H1 (cell line): ENCODE measurements around the gene KCNRG. TPM values are rescaled to one million over a fixed set of nuclear protein-coding genes. Genes with fewer than 3 reads are reported as not detected.

Experiments used
- CTCF ChIA-PET: fragments of 300-600 bp; sonication (Branson Sonifier 250); formaldehyde crosslinking; loops from one replicate; lab custom pipeline; 2021; ENCODE audit not compliant: partially characterized antibody; lab: Charles Lee
- POLR2A ChIA-PET: fragments of 300-600 bp; sonication (Branson Sonifier 250); formaldehyde crosslinking; loops from one replicate; lab custom pipeline; 2021; ENCODE audit warnings: inconsistent platforms; ENCODE audit not compliant: partially characterized antibody; lab: Charles Lee
- DNase-seq, 2 experiments: peaks; one replicate each; pipeline versions ENCODE4 v3.0.0 to v3.0.0-alpha.2; 2010 to 2022; ENCODE audit warnings: low spot score in 2 of 2, low read depth in 1 of 2, mixed read lengths in 1 of 2
- FAIRE-seq: peaks from 2 replicates; lab custom pipeline; 2011; peaks lifted over from hg19 to GRCh38; lab: Jason Lieb, UNC
- H2AFZ ChIP-seq: 2 replicates; pipeline ENCODE4 v1.8.1; 2012; ENCODE audit warnings: low read length, inconsistent platforms
- H2AK5ac ChIP-seq: 2 replicates; pipeline ENCODE4 v1.6.1; 2013; ENCODE audit warnings: low read depth, low read length
- H2BK120ac ChIP-seq: replicated peaks from 2 replicates; pipeline ENCODE3; 2013; ENCODE audit warnings: low read depth, low read length, inconsistent platforms
- H2BK12ac ChIP-seq: 2 replicates; pipeline ENCODE4 v1.6.1; 2013; ENCODE audit warnings: low read depth, low read length
- H2BK15ac ChIP-seq: 2 replicates; pipeline ENCODE4 v1.6.1; 2013; ENCODE audit warnings: low read length
- H2BK20ac ChIP-seq: 2 replicates; pipeline ENCODE4 v1.6.1; 2013; ENCODE audit warnings: low read length
- H2BK5ac ChIP-seq: 2 replicates; pipeline ENCODE4 v1.6.1; 2013; ENCODE audit warnings: low read depth, low read length
- H3K14ac ChIP-seq: 2 replicates; pipeline ENCODE4 v1.6.1; 2013; ENCODE audit warnings: inconsistent platforms; ENCODE audit not compliant: insufficient read length
- H3K18ac ChIP-seq: 2 replicates; pipeline ENCODE4 v1.6.1; 2013; ENCODE audit warnings: low read length; ENCODE audit errors: extremely low read depth
- H3K23ac ChIP-seq: 2 replicates; pipeline ENCODE4 v1.6.1; 2013; ENCODE audit warnings: inconsistent platforms; ENCODE audit not compliant: insufficient read length
- H3K23me2 ChIP-seq: 2 replicates; pipeline ENCODE4 v1.6.1; 2013; ENCODE audit warnings: low read depth, low read length
- H3K27ac ChIP-seq: 2 replicates; pipeline ENCODE4 v1.6.1; 2011; ENCODE audit warnings: low read depth, low read length, inconsistent platforms
- H3K27me3 ChIP-seq, 4 experiments: replicated peaks in 1 of 4; 1 replicate in 1 of 4; 2 replicates in 3 of 4; pipeline versions ENCODE4 v1.6.1 to v1.8.1; 2011 to 2013; ENCODE audit warnings: low read length in 3 of 4, mild to moderate bottlenecking in 3 of 4, inconsistent platforms in 2 of 4, mixed read lengths in 2 of 4, moderate library complexity in 1 of 4; ENCODE audit not compliant: control insufficient read depth in 3 of 4, insufficient read depth in 3 of 4; ENCODE audit errors: extremely low read depth in 1 of 4
- H3K36me3 ChIP-seq, 4 experiments: 2 replicates each; pipeline versions ENCODE4 v1.6.1 to v1.8.1; 2011 to 2013; ENCODE audit warnings: mild to moderate bottlenecking in 4 of 4, low read length in 3 of 4, moderate library complexity in 2 of 4, control low read depth in 1 of 4, inconsistent platforms in 1 of 4; ENCODE audit not compliant: insufficient read depth in 4 of 4, control insufficient read depth in 2 of 4
- H3K4ac ChIP-seq: replicated peaks from 2 replicates; pipeline ENCODE3; 2013; ENCODE audit warnings: low read length, low read depth, mixed read lengths, inconsistent platforms; ENCODE audit not compliant: insufficient read length
- H3K4me1 ChIP-seq, 4 experiments: replicated peaks in 1 of 4; 1 replicate in 1 of 4; 2 replicates in 3 of 4; pipeline versions ENCODE4 v1.6.1 to v1.8.1; 2011 to 2013; ENCODE audit warnings: low read length in 3 of 4, inconsistent platforms in 2 of 4, mixed read lengths in 1 of 4; ENCODE audit not compliant: insufficient read depth in 4 of 4, control insufficient read depth in 3 of 4
- H3K4me2 ChIP-seq, 2 experiments: 2 replicates each; pipeline versions ENCODE4 v1.6.1 to v1.8.1; 2011 to 2013; ENCODE audit warnings: low read depth in 2 of 2, low read length in 2 of 2, control low read depth in 1 of 2, inconsistent platforms in 1 of 2, mild to moderate bottlenecking in 1 of 2; ENCODE audit not compliant: insufficient read depth in 1 of 2
- H3K4me3 ChIP-seq, 4 experiments: fragments of 200-600, 300-600 bp in 1 of 4; sonication (generic), shearing (Covaris generic), sonication (Bioruptor Twin) in 1 of 4; 2 replicates each; pipeline versions ENCODE4 v1.5.1 to v1.8.1; 2011 to 2016; ENCODE audit warnings: low read length in 4 of 4, low read depth in 3 of 4, control low read depth in 2 of 4, inconsistent platforms in 2 of 4, mild to moderate bottlenecking in 2 of 4, mixed read lengths in 1 of 4, moderate library complexity in 1 of 4; ENCODE audit not compliant: insufficient read depth in 2 of 4; ENCODE audit errors: extremely low read depth in 1 of 4
- H3K56ac ChIP-seq: replicated peaks from 2 replicates; pipeline ENCODE3; 2013; ENCODE audit warnings: low read depth, mild to moderate bottlenecking, mixed read lengths, low read length, inconsistent platforms; ENCODE audit not compliant: insufficient read length
- H3K79me1 ChIP-seq: 2 replicates; pipeline ENCODE4 v1.6.1; 2013; ENCODE audit warnings: low read depth, low read length, control low read depth
- H3K79me2 ChIP-seq, 2 experiments: 2 replicates each; pipeline versions ENCODE4 v1.6.1 to v1.8.1; 2012 to 2013; ENCODE audit warnings: low read length in 2 of 2, mild to moderate bottlenecking in 2 of 2, inconsistent platforms in 1 of 2; ENCODE audit not compliant: insufficient read depth in 2 of 2, control insufficient read depth in 1 of 2
- H3K9ac ChIP-seq, 4 experiments: replicated peaks in 1 of 4; 1 replicate in 1 of 4; 2 replicates in 3 of 4; pipeline versions ENCODE4 v1.6.1 to v1.8.1; 2011 to 2013; ENCODE audit warnings: low read depth in 3 of 4, low read length in 3 of 4, control low read depth in 2 of 4, mild to moderate bottlenecking in 2 of 4, moderate library complexity in 2 of 4, inconsistent platforms in 1 of 4; ENCODE audit errors: extremely low read depth in 1 of 4
- H3K9me3 ChIP-seq, 2 experiments: 2 replicates each; pipeline versions ENCODE4 v1.6.1 to v1.8.1; 2012 to 2013; ENCODE audit warnings: mild to moderate bottlenecking in 2 of 2, moderate library complexity in 2 of 2, control low read depth in 1 of 2, inconsistent platforms in 1 of 2, low read depth in 1 of 2, low read length in 1 of 2, mixed read lengths in 1 of 2; ENCODE audit not compliant: insufficient read depth in 2 of 2
- H4K20me1 ChIP-seq, 2 experiments: replicated peaks in 1 of 2; 2 replicates each; pipeline versions ENCODE3 to v1.8.1; 2011 to 2013; ENCODE audit warnings: inconsistent platforms in 2 of 2, low read length in 2 of 2, mild to moderate bottlenecking in 1 of 2; ENCODE audit not compliant: insufficient read depth in 2 of 2, control insufficient read depth in 1 of 2
- H4K5ac ChIP-seq: 2 replicates; pipeline ENCODE4 v1.6.1; 2013; ENCODE audit warnings: low read length, low read depth, mixed read lengths, inconsistent platforms; ENCODE audit not compliant: insufficient read length
- H4K8ac ChIP-seq: 2 replicates; pipeline ENCODE4 v1.8.0; 2013; ENCODE audit warnings: mild to moderate bottlenecking, moderate library complexity, low read length, inconsistent platforms; ENCODE audit not compliant: insufficient read depth; ENCODE audit errors: extremely low read depth
- H4K91ac ChIP-seq: replicated peaks from 2 replicates; pipeline ENCODE3; 2013; ENCODE audit warnings: low read length, mixed read lengths, inconsistent platforms; ENCODE audit not compliant: insufficient read length
- ASH2L ChIP-seq: fragments of 200-600, 300-600 bp; sonication (generic); IDR thresholded peaks from one replicate; pipeline ENCODE4 v1.7.1; 2017; ENCODE audit warnings: low read length
- ATF3 ChIP-seq: IDR thresholded peaks from 2 replicates; pipeline ENCODE4 v1.6.1; 2011; ENCODE audit warnings: low read depth, mild to moderate bottlenecking, low read length; ENCODE audit not compliant: insufficient read depth
- BCL11A ChIP-seq, 2 experiments: IDR thresholded peaks; one replicate each; pipeline ENCODE4 v1.6.1; 2011; ENCODE audit warnings: low read depth in 2 of 2, low read length in 2 of 2, mild to moderate bottlenecking in 2 of 2
- CHD1 ChIP-seq: IDR thresholded peaks from 2 replicates; pipeline ENCODE4 v1.6.1; 2012; ENCODE audit warnings: low read depth, low read length, improper control_type of control experiment
- EGR1 ChIP-seq: IDR thresholded peaks from 2 replicates; pipeline ENCODE4 v1.6.1; 2011; ENCODE audit warnings: low read depth, low read length, borderline replicate concordance
- EZH2 ChIP-seq: fragments of 200-600 bp; sonication (generic); IDR thresholded peaks from 2 replicates; pipeline ENCODE4 v1.7.1; 2012; ENCODE audit warnings: low read depth, mild to moderate bottlenecking, moderate library complexity, low read length, inconsistent platforms; ENCODE audit not compliant: severe bottlenecking
- JUN ChIP-seq: IDR thresholded peaks from 2 replicates; pipeline ENCODE4 v1.6.1; 2011; ENCODE audit warnings: low read depth, mild to moderate bottlenecking, improper control_type of control experiment, low read length
- JUND ChIP-seq: IDR thresholded peaks from 2 replicates; pipeline ENCODE4 v1.6.1; 2011; ENCODE audit warnings: mild to moderate bottlenecking, improper control_type of control experiment, low read length
- KDM5A ChIP-seq: fragments of 200-600 bp; IDR thresholded peaks from 2 replicates; pipeline ENCODE4 v1.7.1; 2012; ENCODE audit warnings: mild to moderate bottlenecking, low read length, inconsistent platforms, mixed read lengths
- RXRA ChIP-seq: IDR thresholded peaks from 2 replicates; pipeline ENCODE4 v1.6.1; 2011; ENCODE audit warnings: low read depth, mild to moderate bottlenecking, low read length, moderate library complexity; ENCODE audit not compliant: insufficient read depth
- SP1 ChIP-seq: IDR thresholded peaks from 2 replicates; pipeline ENCODE4 v1.6.1; 2011; ENCODE audit warnings: low read depth, low read length
- TAF1 ChIP-seq: IDR thresholded peaks from 2 replicates; pipeline ENCODE4 v1.6.1; 2011; ENCODE audit warnings: mild to moderate bottlenecking, low read depth, low read length
- polyA plus RNA-seq, 7 experiments: library from polyadenylated mRNA; depleted of rRNA in 3 of 7; stranded (reverse) in 5 of 7; unstranded in 2 of 7; fragments of >200 nt in 5 of 7; fragments of 200-250 nt in 2 of 7; gene quantifications; 1 replicate in 5 of 7; 2 replicates in 1 of 7; 4 replicates in 1 of 7; pipeline versions ENCODE4 v1.2.1 to v1.2.3, GENCODE V29; 2011 to 2013; ENCODE audit warnings: missing spikeins in 2 of 7, mixed read lengths in 2 of 7
- total RNA-seq: library from RNA; stranded (reverse); fragmentation: NEBNext Ultra II Directional; extraction: Animal tissue kit (Norgen Biotek cat#: 25700); gene quantifications from 2 replicates; pipeline ENCODE4 v1.2.1, GENCODE V29; 2021

KCNRG gene
- total and polyA plus RNA-seq, 2 of the 8 experiments (the other 6 are each of a cell fraction or from before 2014, with no cell fraction given): 0.65 to 1.2 TPM

- no peak overlapping the region for H4K91ac ChIP-seq
- H4K20me1 ChIP-seq: no peaks in the 10 kb centered on the region
- no peak overlapping the region for H2BK20ac ChIP-seq
- H3K36me3 ChIP-seq: peaks cover 0 to 2% (median 0%) of the 10 kb centered on the region in 4 experiments; a peak in 1 of 8 replicates
- no peak overlapping the region for H3K4me3 ChIP-seq
- H3K23me2 ChIP-seq: peaks cover 9% of the 10 kb centered on the region
- DNase-seq: no peak
- no peak overlapping the region for H2BK5ac ChIP-seq
- ChIA-PET POLR2A (no interaction called here), CTCF (interaction anchor here (10.2 kb wide), 1 partner anchor 17 kb away, joined by 72 read pairs; no protein-coding TSS in a partner anchor)
- FAIRE-seq: no peak
- no peak overlapping the region for H3K14ac ChIP-seq
- peaks cover 0 to 2% (median 0%) of the 10 kb centered on the region in 4 experiments; a peak in 2 of 7 replicates for H3K27me3 ChIP-seq
- H2AK5ac ChIP-seq: no peak overlapping the region
- TF ChIP-seq JUN (no peak), EGR1 (no peak), SP1 (no peak), ASH2L (no peak), JUND (no peak), CHD1 (no peak), BCL11A (IDR thresholded peaks at IDR 0.05; ENCODE audit: low read depth in 2 of 2, low read length in 2 of 2) (no peak), EZH2 (no peak), ATF3 (no peak), TAF1 (no peak), RXRA (no peak), KDM5A (no peak)
- no peak overlapping the region for H2BK12ac ChIP-seq
- H3K4me1 ChIP-seq: peaks cover 0 to 6% (median under 1%) of the 10 kb centered on the region in 4 experiments; a peak in 2 of 7 replicates
- no peak overlapping the region for H3K4ac ChIP-seq
- no peak overlapping the region for H3K23ac ChIP-seq
- no peak overlapping the region for H3K56ac ChIP-seq
- no peak overlapping the region for H4K5ac ChIP-seq
- peaks cover 0 to 5% of the 10 kb centered on the region in 2 experiments; a peak in 1 of 4 replicates for H3K79me2 ChIP-seq
- no peak overlapping the region for H2BK15ac ChIP-seq
- no peaks in the 10 kb centered on the region for H3K79me1 ChIP-seq
- H3K4me2 ChIP-seq: no peak overlapping the region
- no peak overlapping the region for H2BK120ac ChIP-seq
- no peak overlapping the region for H3K27ac ChIP-seq
- H3K9me3 ChIP-seq: no peaks in the 10 kb centered on the region
- no peak overlapping the region for H3K9ac ChIP-seq
- H3K18ac ChIP-seq: no peak overlapping the region
- H2AFZ ChIP-seq: no peak overlapping the region
- H4K8ac ChIP-seq: no peak overlapping the region
Measured at GRCh38 chr13:49993111-49993510, 22.1 kb upstream of the KCNRG start.
